B cell (primary cell): ENCODE measurements around the gene PRTFDC1.

Source experiments
- EZH2 ChIP-seq: IDR thresholded peaks from 2 replicates; pipeline ENCODE4 v1.6.1; 2012; ENCODE audit warnings: borderline replicate concordance, low read depth, mild to moderate bottlenecking, moderate library complexity, low read length; ENCODE audit not compliant: insufficient read depth, poor library complexity, severe bottlenecking
- TF ChIP-seq, protein P1 (sequence below): fragments of 200-600 bp; IDR thresholded peaks from one replicate; pipeline ENCODE4 v1.8.0; 2022; ENCODE audit warnings: antibody characterized with exemption, mild to moderate bottlenecking

DNA sequence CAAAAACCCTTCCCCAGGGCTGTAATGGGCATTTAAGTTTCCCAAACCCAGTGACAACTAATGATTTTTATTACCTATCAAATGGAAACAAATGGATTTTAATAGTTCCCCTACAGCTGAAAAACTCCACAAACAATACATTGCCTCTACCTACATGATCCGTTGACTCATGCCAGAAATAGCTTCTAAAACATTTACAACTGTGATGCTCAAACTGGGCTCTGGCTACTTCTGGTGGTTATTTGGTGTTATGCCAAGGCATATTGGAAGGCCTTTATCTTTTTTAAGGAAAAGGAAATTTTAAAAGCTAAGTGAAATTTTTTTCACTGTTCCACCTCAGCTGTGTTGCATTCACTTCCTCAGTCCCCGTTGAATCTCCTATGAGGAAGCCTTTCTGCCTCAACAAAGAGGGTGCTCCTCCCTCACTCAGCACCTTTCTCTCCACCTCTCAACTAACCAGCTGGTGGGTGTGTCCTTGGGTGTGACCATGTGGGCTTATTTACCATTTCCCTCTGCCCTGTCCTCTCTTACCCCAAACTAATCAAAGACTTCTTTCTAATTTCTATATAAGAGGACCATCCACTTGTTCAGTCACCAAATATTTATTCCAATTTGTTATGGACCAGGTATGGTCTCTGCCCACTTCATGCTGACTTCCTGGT, 82.9 kb downstream of the PRTFDC1 start:
- TF ChIP-seq, protein P1, sequence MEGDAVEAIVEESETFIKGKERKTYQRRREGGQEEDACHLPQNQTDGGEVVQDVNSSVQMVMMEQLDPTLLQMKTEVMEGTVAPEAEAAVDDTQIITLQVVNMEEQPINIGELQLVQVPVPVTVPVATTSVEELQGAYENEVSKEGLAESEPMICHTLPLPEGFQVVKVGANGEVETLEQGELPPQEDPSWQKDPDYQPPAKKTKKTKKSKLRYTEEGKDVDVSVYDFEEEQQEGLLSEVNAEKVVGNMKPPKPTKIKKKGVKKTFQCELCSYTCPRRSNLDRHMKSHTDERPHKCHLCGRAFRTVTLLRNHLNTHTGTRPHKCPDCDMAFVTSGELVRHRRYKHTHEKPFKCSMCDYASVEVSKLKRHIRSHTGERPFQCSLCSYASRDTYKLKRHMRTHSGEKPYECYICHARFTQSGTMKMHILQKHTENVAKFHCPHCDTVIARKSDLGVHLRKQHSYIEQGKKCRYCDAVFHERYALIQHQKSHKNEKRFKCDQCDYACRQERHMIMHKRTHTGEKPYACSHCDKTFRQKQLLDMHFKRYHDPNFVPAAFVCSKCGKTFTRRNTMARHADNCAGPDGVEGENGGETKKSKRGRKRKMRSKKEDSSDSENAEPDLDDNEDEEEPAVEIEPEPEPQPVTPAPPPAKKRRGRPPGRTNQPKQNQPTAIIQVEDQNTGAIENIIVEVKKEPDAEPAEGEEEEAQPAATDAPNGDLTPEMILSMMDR: no peak
- no peak for TF ChIP-seq EZH2
